ENCODE measurements around the gene SUSD1. TPM values are rescaled to one million over a fixed set of nuclear protein-coding genes. Genes with fewer than 3 reads are reported as not detected.
A peak's percentile ranks its signal among the peaks of the same experiment; 100 is the strongest.

SUSD1 gene
- total RNA-seq, 1 donor, result 14.5 TPM

DNA sequence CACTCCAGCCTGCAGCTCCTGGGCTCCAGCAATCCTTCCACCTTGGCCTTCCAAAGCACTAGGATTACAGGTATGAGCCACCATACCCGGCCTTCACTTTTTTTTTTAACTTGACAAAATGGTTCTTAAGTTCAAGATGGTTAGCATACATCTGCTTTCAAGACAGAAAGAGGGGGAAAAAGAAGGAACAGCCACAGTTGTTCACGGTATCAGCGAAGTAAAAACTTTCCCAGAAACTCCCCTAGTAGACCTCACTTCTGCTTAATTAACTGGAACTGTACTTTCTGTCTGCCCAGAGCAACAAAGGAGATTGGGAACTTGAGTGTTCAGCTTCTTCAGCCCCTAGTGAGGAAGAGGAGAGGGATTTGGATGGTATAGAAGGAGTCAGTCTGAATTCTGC, 161.8 kb downstream of the SUSD1 start:
- H3K9me3 ChIP-seq (ENCODE audit: low read depth, low read length), result no peaks in the 10 kb centered on the region
- H4K20me1 ChIP-seq (ENCODE audit: insufficient read depth, low read length), result no peaks in the 10 kb centered on the region
- no peaks in the 10 kb centered on the region for H3K27me3 ChIP-seq (ENCODE audit: insufficient read depth, low read length)
- H3K27ac ChIP-seq (ENCODE audit: low read depth, low read length), result peak overlapping the region; percentile 88
- TF ChIP-seq, protein P1, sequence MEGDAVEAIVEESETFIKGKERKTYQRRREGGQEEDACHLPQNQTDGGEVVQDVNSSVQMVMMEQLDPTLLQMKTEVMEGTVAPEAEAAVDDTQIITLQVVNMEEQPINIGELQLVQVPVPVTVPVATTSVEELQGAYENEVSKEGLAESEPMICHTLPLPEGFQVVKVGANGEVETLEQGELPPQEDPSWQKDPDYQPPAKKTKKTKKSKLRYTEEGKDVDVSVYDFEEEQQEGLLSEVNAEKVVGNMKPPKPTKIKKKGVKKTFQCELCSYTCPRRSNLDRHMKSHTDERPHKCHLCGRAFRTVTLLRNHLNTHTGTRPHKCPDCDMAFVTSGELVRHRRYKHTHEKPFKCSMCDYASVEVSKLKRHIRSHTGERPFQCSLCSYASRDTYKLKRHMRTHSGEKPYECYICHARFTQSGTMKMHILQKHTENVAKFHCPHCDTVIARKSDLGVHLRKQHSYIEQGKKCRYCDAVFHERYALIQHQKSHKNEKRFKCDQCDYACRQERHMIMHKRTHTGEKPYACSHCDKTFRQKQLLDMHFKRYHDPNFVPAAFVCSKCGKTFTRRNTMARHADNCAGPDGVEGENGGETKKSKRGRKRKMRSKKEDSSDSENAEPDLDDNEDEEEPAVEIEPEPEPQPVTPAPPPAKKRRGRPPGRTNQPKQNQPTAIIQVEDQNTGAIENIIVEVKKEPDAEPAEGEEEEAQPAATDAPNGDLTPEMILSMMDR (IDR thresholded peaks at IDR 0.05; ENCODE audit: extremely low read depth, low read depth, low read length), result no peak
- H3K79me2 ChIP-seq (ENCODE audit: insufficient read depth, low read length), result no peaks in the 10 kb centered on the region
- H3K4me3 ChIP-seq (ENCODE audit: insufficient read depth, low read length), result no peak overlapping the region
- no peak for DNase-seq (ENCODE audit: insufficient read length, low spot score, missing footprints)
- H3K4me1 ChIP-seq (ENCODE audit: insufficient read depth, low read length), result peaks cover 29% of the 10 kb centered on the region
- no peaks in the 10 kb centered on the region for H3K36me3 ChIP-seq (ENCODE audit: insufficient read depth, low read length)
- H3K4me2 ChIP-seq (ENCODE audit: insufficient read depth, low read length), result no peak overlapping the region
- H2AFZ ChIP-seq (ENCODE audit: low read length), result peak overlapping the region; percentile 53

DNA sequence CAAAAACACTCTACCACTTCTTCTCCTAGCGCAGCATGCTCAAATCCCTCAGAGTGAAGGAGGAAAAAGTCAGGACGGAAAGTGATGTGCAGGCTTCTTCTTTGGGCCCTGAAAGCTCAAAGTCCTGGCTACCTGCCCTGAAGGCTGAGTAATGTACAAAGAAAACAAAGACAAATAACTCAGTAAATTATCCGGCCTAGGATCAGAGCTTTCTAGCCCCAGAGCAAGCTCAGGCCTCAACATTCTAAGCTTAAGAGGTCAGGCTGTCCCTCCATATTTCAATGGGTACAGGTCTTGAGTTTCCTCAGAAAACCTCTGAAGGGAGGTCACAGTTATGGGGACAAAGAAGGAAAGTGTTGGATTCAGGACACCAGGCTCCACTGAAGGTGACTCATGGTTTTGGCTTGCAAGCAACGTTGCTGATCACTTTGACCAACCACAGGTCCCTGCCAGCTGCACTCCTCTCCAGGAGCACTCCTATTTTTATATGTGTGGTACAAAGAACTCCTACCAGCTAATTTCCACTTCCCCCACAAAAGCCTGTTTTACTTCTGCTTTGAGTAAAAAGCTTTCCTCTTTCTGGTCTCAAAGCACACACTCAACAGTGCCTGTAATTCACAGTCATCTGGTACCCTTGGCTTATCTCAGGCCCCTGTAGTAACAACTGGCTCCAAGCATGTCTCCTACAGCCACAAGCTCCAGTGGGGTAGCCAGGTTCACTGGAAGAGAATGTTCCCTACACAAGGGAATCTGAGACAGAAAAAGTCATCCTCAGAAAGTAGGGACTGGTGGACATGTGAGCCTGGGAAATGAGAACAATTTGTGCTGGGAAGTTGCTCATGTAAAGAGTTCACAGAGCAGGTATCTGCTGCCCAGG, 162.8 kb downstream of the SUSD1 start:
- no peaks in the 10 kb centered on the region for H3K9me3 ChIP-seq (ENCODE audit: low read depth, low read length)
- H3K27me3 ChIP-seq (ENCODE audit: insufficient read depth, low read length), result no peaks in the 10 kb centered on the region
- H3K4me3 ChIP-seq (ENCODE audit: insufficient read depth, low read length), result no peak overlapping the region
- H3K36me3 ChIP-seq (ENCODE audit: insufficient read depth, low read length), result no peaks in the 10 kb centered on the region
- peaks cover 29% of the 10 kb centered on the region for H3K4me1 ChIP-seq (ENCODE audit: insufficient read depth, low read length)
- peak overlapping the region; percentile 51 for H3K4me2 ChIP-seq (ENCODE audit: insufficient read depth, low read length)
- H3K27ac ChIP-seq (ENCODE audit: low read depth, low read length), result peak overlapping the region; percentile 88
- peak overlapping the region; percentile 47 for H2AFZ ChIP-seq (ENCODE audit: low read length)
- TF ChIP-seq, protein P1 (IDR thresholded peaks at IDR 0.05; ENCODE audit: extremely low read depth, low read depth, low read length), result no peak
- H4K20me1 ChIP-seq (ENCODE audit: insufficient read depth, low read length), result no peaks in the 10 kb centered on the region
- DNase-seq (ENCODE audit: insufficient read length, low spot score, missing footprints), result peak; percentile 81
- no peaks in the 10 kb centered on the region for H3K79me2 ChIP-seq (ENCODE audit: insufficient read depth, low read length)

DNA sequence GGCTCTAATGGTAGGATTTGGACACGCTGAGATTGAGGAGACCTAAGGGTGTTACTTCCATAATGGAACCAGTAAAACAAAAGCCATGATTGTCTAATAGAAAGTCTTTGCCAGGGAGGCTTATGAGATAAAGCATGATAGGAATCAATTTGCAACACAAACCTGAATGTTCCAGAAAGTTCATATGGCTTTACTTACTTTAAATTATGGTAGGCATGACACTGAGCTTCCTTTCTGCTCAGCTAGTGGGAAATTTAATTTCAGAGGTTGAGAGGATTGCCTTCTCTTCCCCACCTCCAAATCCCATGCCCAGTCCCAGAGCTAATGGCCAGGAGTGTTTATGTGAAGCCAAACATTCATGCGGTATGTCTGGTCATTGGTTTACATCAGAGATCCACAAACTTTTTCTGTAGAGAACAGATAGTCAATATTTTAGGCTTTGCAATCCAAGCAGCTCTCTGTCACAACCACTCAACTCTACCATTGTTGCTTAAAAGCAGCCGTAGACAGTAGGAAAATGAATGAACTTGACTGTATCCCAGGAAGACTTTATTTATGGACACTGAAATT, 164.0 kb downstream of the SUSD1 start:
- Histone ChIP-seq H3K9me3 (ENCODE audit: low read depth, low read length) (no peaks in the 10 kb centered on the region), H2AFZ (ENCODE audit: low read length) (no peak overlapping the region), H4K20me1 (ENCODE audit: insufficient read depth, low read length) (no peaks in the 10 kb centered on the region), H3K4me1 (ENCODE audit: insufficient read depth, low read length) (peaks cover 29% of the 10 kb centered on the region), H3K27ac (ENCODE audit: low read depth, low read length) (peak overlapping the region; percentile 88), H3K36me3 (ENCODE audit: insufficient read depth, low read length) (no peaks in the 10 kb centered on the region), H3K4me2 (ENCODE audit: insufficient read depth, low read length) (no peak overlapping the region), H3K4me3 (ENCODE audit: insufficient read depth, low read length) (no peak overlapping the region), H3K27me3 (ENCODE audit: insufficient read depth, low read length) (no peaks in the 10 kb centered on the region), H3K79me2 (ENCODE audit: insufficient read depth, low read length) (no peaks in the 10 kb centered on the region)
- DNase-seq (ENCODE audit: insufficient read length, low spot score, missing footprints), result no peak
- TF ChIP-seq, protein P1 (IDR thresholded peaks at IDR 0.05; ENCODE audit: extremely low read depth, low read depth, low read length), result no peak

DNA sequence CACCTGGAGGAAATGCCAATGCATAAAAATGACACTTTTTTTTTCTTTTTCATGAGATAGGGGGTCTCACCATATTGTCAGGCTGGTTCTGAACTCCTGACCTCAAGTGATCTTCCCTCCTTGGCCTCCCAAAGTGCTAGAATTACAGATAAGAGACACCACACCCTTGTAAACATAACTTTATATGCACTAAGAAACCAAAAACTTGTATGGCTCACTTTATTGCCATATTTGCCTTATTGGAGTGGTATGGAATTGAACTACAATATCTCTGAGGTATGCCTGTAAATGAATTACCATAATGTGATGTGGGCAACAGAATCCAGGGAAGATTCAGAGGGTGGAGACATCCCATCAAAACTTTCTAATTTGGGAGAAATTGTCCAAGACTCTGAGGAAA, 164.6 kb downstream of the SUSD1 start:
- Histone ChIP-seq H3K4me2 (ENCODE audit: insufficient read depth, low read length) (no peak overlapping the region), H3K27me3 (ENCODE audit: insufficient read depth, low read length) (no peaks in the 10 kb centered on the region), H3K27ac (ENCODE audit: low read depth, low read length) (no peak overlapping the region), H3K36me3 (ENCODE audit: insufficient read depth, low read length) (no peaks in the 10 kb centered on the region), H3K4me3 (ENCODE audit: insufficient read depth, low read length) (no peak overlapping the region), H2AFZ (ENCODE audit: low read length) (no peak overlapping the region), H3K79me2 (ENCODE audit: insufficient read depth, low read length) (no peaks in the 10 kb centered on the region), H3K9me3 (ENCODE audit: low read depth, low read length) (no peaks in the 10 kb centered on the region), H3K4me1 (ENCODE audit: insufficient read depth, low read length) (peaks cover 29% of the 10 kb centered on the region), H4K20me1 (ENCODE audit: insufficient read depth, low read length) (no peaks in the 10 kb centered on the region)
- TF ChIP-seq, protein P1 (IDR thresholded peaks at IDR 0.05; ENCODE audit: extremely low read depth, low read depth, low read length), result no peak
- no peak for DNase-seq (ENCODE audit: insufficient read length, low spot score, missing footprints)

All from osteoblast (primary cell).